Epithelial cell of proximal tubule (primary cell): ENCODE measurements around the gene CBX2. TPM values are rescaled to one million over a fixed set of nuclear protein-coding genes. Genes with fewer than 3 reads are reported as not detected.

Source experiments
- DNase-seq: peaks from one replicate; pipeline ENCODE4 v3.0.0-alpha.2; 2011; ENCODE audit warnings: low read depth
- H3K4me3 ChIP-seq: 2 replicates; pipeline ENCODE4 v1.5.1; 2011; ENCODE audit warnings: low read depth, mild to moderate bottlenecking, low read length
- CTCF ChIP-seq: conservative IDR thresholded peaks from 2 replicates; pipeline ENCODE4 v1.5.1; 2012; ENCODE audit warnings: low read depth, mild to moderate bottlenecking, low read length
- total RNA-seq: library from RNA; depleted of rRNA; stranded (reverse); fragments of >200 nt; gene quantifications from 2 replicates; pipeline ENCODE4 v1.2.3, GENCODE V29; 2015

The CBX2 gene
- total RNA-seq, 1 donor from 2014 or later, result 7.6 TPM

- DNase-seq, result no peak
- H3K4me3 ChIP-seq, result no peak overlapping the region
- TF ChIP-seq CTCF, result no peak
Observed at GRCh38 chr17:79738643-79739042, 39.3 kb upstream of the CBX2 start.

DNA sequence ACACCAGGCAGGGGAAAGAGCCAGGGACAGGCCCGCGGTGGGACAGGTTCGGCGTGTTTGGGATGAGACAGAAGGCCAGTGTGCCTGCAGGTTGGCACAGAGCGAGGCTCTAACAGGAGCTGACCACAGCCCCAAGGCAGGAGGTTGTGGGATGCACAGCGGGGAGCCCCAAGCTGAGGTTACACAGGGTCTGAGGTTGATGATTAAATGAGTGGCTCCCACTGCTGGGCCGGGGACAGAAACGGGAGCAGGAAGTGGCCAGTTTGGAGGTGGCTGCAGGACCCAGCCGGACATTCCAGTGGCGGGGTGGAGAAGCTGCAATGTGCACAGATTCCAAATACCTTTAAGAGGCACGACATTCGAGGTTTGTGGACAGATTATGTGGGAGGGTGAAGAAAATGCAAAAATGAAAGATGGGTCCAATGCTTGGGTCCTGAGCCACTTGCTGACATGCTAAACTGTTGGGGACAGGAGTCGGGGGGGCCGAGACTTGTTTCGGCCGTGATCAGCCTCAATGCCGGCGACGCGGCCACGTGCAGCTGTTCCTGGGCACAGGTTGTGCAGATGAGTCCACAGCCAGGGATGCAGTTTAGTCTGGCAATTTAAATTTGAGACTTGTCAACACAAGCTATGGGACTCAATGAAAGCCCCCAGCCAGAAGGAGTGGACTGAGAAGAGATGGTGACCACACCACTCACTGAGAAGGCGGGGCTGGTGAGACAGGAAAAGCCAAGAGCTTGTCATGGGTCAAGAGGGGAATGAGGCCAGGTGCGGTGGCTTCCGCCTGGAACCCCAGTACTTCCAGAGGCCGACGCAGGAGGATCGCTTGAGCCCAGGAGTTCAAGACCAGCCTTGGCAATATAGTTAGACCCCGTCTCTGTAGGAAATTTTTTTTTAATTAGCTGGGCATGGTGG is 38.5 kb upstream of the CBX2 start:
- DNase-seq, result no peak
- no peak for TF ChIP-seq CTCF

GRCh38 chr17:79740413-79740812 is 37.5 kb upstream of the CBX2 start:
- DNase-seq, result no peak
- no peak overlapping the region for H3K4me3 ChIP-seq
- TF ChIP-seq CTCF, result no peak

More for the DNA sequence above, 38.5 kb upstream of the CBX2 start:
- H3K4me3 ChIP-seq, result no peak overlapping the region

GRCh38 chr17:79741401-79741750 is 36.6 kb upstream of the CBX2 start:
- DNase-seq, result no peak
- H3K4me3 ChIP-seq, result no peak overlapping the region
- TF ChIP-seq CTCF, result no peak

- DNase-seq, result no peak
- peak; percentile 78 for TF ChIP-seq CTCF
- no peak overlapping the region for H3K4me3 ChIP-seq
Observed at GRCh38 chr17:79741751-79742588, 36.0 kb upstream of the CBX2 start.

GRCh38 chr17:79742589-79742918 is 35.4 kb upstream of the CBX2 start:
- DNase-seq, result no peak
- H3K4me3 ChIP-seq, result no peak overlapping the region
- no peak for TF ChIP-seq CTCF
